Ascending aorta (tissue), 2 donors: ENCODE measurements around the gene LGALS12. TPM values are rescaled to one million over a fixed set of nuclear protein-coding genes. Genes with fewer than 3 reads are reported as not detected.

Experiments used
- DNase-seq, 2 donors: peaks; one replicate each; pipeline ENCODE4 v3.0.0-alpha.2; 2019; ENCODE audit warnings: low spot score in 2 of 2
- H3K27ac ChIP-seq, 2 donors: fragments of 200-600 bp; sonication (generic); one replicate each; pipeline ENCODE4 v1.5.1; 2016 to 2017; ENCODE audit warnings: mild to moderate bottlenecking in 1 of 2
- H3K27me3 ChIP-seq: fragments of 200-600 bp; sonication (generic); one replicate; pipeline ENCODE4 v1.5.1; 2017
- H3K36me3 ChIP-seq, 2 donors: fragments of 200-600 bp; sonication (generic); one replicate each; pipeline ENCODE4 v1.5.1; 2016
- H3K4me1 ChIP-seq, 2 donors: fragments of 200-600 bp; sonication (generic); one replicate each; pipeline ENCODE4 v1.5.1; 2016 to 2017; ENCODE audit warnings: mild to moderate bottlenecking in 1 of 2
- H3K4me3 ChIP-seq, 2 donors: fragments of 200-600 bp; sonication (generic); one replicate each; pipeline ENCODE4 v1.5.1; 2016 to 2017; ENCODE audit warnings: mild to moderate bottlenecking in 1 of 2
- H3K9me3 ChIP-seq, 2 donors: fragments of 200-600 bp; sonication (generic); one replicate each; pipeline ENCODE4 v1.5.1; 2016
- intact Hi-C: fragments of 100-400 bp; cut with DNase I; formaldehyde crosslinking; loops from one replicate; pipeline ENCODE4 v1.15.1; 2023
- total RNA-seq: library from RNA; depleted of rRNA; stranded (reverse); fragments of >200 nt; gene quantifications from one replicate; pipeline ENCODE4 v1.1.0, GENCODE V29; 2016
- TF ChIP-seq, protein P1 (sequence below), 3 experiments: fragments of 200-600 bp in 2 of 3; fragments of 450-650 bp in 1 of 3; sonication (generic) in 2 of 3; IDR thresholded peaks; one replicate each; pipeline ENCODE4 v1.5.1; 2016 to 2019; ENCODE audit warnings: antibody characterized with exemption in 3 of 3, mild to moderate bottlenecking in 1 of 3, moderate library complexity in 1 of 3

Gene LGALS12
- total RNA-seq, 1 donor from 2014 or later = not detected

DNA sequence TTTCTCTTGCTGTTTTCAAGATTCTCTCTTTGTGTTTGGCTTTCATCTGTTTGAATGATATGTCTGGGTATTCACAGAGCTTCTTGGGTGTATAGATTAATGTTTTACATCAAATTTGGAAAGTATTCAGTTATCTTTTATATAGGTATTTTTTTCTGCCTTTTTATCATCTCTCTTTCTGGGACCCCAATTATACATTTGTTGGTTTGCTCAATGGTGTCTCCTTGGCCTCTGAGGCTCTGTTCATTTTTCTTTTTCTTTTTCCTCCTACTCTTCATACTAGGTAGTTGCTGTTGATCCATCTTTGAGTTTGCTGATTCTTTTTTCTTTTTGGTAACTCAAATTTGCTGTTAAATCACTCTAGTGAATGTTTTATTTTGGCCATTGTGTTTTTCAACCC lies 29.3 kb upstream of the LGALS12 start:
- no peak for DNase-seq
- peaks cover 0 to 4% of the 10 kb centered on the region in 2 donors for H3K9me3 ChIP-seq
- intact Hi-C loops = no loop called here
- TF ChIP-seq, protein P1, sequence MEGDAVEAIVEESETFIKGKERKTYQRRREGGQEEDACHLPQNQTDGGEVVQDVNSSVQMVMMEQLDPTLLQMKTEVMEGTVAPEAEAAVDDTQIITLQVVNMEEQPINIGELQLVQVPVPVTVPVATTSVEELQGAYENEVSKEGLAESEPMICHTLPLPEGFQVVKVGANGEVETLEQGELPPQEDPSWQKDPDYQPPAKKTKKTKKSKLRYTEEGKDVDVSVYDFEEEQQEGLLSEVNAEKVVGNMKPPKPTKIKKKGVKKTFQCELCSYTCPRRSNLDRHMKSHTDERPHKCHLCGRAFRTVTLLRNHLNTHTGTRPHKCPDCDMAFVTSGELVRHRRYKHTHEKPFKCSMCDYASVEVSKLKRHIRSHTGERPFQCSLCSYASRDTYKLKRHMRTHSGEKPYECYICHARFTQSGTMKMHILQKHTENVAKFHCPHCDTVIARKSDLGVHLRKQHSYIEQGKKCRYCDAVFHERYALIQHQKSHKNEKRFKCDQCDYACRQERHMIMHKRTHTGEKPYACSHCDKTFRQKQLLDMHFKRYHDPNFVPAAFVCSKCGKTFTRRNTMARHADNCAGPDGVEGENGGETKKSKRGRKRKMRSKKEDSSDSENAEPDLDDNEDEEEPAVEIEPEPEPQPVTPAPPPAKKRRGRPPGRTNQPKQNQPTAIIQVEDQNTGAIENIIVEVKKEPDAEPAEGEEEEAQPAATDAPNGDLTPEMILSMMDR (IDR thresholded peaks at IDR 0.05) = no peak
- H3K27ac ChIP-seq = no peak overlapping the region
- no peaks in the 10 kb centered on the region for H3K27me3 ChIP-seq
- H3K4me3 ChIP-seq = no peak overlapping the region
- H3K4me1 ChIP-seq = peaks cover 0 to 5% of the 10 kb centered on the region in 2 donors
- H3K36me3 ChIP-seq = no peaks in the 10 kb centered on the region

DNA sequence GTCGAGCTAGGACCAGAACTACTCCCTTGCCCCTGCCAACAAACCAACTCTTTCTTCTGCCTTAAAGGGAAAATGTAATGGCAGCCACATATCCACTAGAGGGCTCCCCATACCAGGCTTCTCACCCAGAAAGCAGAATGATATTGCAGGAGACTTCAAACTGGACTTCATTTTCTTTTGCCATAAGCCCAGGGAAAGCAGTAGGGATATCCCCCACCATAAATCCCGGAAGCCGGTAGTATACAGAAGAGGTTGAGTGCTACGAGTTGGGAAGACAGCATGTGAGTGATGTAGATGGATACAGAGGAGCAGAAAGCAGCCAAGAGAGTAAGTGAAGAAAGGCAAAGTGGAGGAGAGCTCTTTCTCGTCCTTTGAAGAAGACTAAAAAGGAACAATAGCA lies 27.0 kb upstream of the LGALS12 start:
- no peak overlapping the region for H3K4me3 ChIP-seq
- peak in 1 of 2 donors; percentile 68 for DNase-seq
- peaks cover 0 to 5% of the 10 kb centered on the region in 2 donors for H3K4me1 ChIP-seq
- intact Hi-C loops = loop anchor here (2.0 kb wide), 2 partner anchors 158 to 260 kb away; no protein-coding TSS in a partner anchor
- H3K36me3 ChIP-seq = no peaks in the 10 kb centered on the region
- TF ChIP-seq, protein P1 (IDR thresholded peaks at IDR 0.05) = peak; percentile 80 to 89 (median 87)
- H3K27me3 ChIP-seq = no peaks in the 10 kb centered on the region
- no peak overlapping the region for H3K27ac ChIP-seq
- H3K9me3 ChIP-seq = peaks cover 0 to 4% of the 10 kb centered on the region in 2 donors

DNA sequence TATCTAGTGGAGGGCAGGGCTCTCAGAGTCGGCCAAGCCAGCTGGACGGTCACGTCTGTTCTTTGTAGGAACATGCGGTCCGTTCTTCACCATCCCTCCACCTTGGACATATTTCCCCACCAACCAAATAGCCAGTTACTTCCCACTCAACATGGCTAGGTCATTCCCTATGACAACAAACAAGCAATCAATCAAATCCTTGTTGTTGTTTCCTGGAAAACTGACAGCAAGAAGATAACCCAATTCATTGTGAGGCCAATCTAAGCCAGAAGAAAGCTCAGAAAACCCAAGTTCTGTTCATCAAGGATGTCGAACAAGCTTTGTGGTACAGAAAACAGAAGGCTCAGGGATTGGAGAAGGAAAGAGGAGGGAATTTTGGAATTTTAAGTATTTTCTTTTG lies 25.8 kb upstream of the LGALS12 start:
- Histone ChIP-seq H3K4me1 (peaks cover 0 to 5% of the 10 kb centered on the region in 2 donors), H3K36me3 (no peaks in the 10 kb centered on the region), H3K27me3 (no peaks in the 10 kb centered on the region), H3K4me3 (no peak overlapping the region), H3K27ac (no peak overlapping the region), H3K9me3 (peaks cover 0 to 5% of the 10 kb centered on the region in 2 donors)
- TF ChIP-seq, protein P1 (IDR thresholded peaks at IDR 0.05) = no peak
- intact Hi-C loops = no loop called here
- no peak for DNase-seq

DNA sequence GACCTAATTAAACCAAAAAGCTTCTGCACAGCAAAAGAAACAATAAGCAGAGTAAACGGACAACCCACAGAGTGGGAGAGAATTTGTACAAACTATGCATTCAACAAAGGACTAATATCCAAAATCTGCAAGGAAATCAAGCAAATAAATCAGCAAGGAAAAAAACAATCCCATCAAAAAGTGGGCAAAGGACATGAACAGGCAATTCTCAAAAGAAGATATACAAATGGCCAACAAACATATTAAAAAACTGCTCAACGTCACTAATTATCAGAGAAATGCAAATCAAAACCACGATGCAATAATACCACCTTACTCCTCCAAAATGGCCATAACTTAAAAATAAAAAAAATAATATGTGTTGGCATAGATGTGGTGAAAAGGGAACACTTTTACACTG lies 20.1 kb upstream of the LGALS12 start:
- Histone ChIP-seq H3K27me3 (no peaks in the 10 kb centered on the region), H3K4me3 (no peak overlapping the region), H3K27ac (no peak overlapping the region), H3K9me3 (peaks cover 0 to 9% of the 10 kb centered on the region in 2 donors), H3K4me1 (no peaks in the 10 kb centered on the region), H3K36me3 (no peaks in the 10 kb centered on the region)
- intact Hi-C loops = no loop called here
- TF ChIP-seq, protein P1 (IDR thresholded peaks at IDR 0.05) = no peak
- DNase-seq = no peak

DNA sequence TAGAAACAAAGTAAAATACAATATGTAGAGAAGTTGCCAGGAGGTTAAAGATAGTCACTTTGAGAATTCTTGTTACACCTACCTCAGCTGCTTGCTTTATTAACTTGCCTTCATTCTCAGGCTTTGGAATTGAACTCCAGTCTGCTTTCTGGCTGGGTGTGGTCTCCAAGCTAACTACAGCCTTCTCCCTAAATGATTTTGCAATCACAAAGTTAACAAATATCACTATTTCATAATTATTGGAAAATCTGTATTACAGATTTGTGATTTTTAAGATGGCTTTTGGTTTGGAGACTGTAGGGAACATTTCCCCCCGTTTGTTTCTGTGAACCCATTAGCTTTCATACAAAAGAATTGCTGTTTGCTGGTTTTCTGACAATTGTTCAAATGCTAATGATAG lies 17.1 kb upstream of the LGALS12 start:
- peaks cover 0 to 10% of the 10 kb centered on the region in 2 donors for H3K4me1 ChIP-seq
- intact Hi-C loops = no loop called here

More for the DNA sequence above, 17.1 kb upstream of the LGALS12 start:
- no peak overlapping the region for H3K4me3 ChIP-seq
- peaks cover 0 to 9% of the 10 kb centered on the region in 2 donors for H3K9me3 ChIP-seq
- H3K27ac ChIP-seq = no peak overlapping the region
- TF ChIP-seq, protein P1 (IDR thresholded peaks at IDR 0.05) = no peak
- H3K36me3 ChIP-seq = no peaks in the 10 kb centered on the region
- no peaks in the 10 kb centered on the region for H3K27me3 ChIP-seq
- no peak for DNase-seq
